Spleen (tissue), 11 donors: ENCODE results near the gene SCN8A. TPM values are rescaled to one million over a fixed set of nuclear protein-coding genes. Genes with fewer than 3 reads are reported as not detected.
A peak's percentile ranks its signal among the peaks of the same experiment; 100 is the strongest.

Source experiments
- DNase-seq: peaks from one replicate; pipeline ENCODE4 v3.0.0-alpha.2; 2020
- H3K27ac ChIP-seq, 8 donors: fragments of 200-600 bp; sonication (generic) in 7 of 8; 1 replicate in 4 of 8; 2 replicates in 4 of 8; pipeline versions ENCODE4 v1.5.0 to v1.8.0; 2016 to 2021; ENCODE audit warnings: inconsistent platforms in 4 of 8, mild to moderate bottlenecking in 4 of 8, moderate library complexity in 1 of 8
- H3K27me3 ChIP-seq, 7 donors: fragments of 200-600 bp; sonication (generic) in 6 of 7; replicated peaks in 1 of 7; 1 replicate in 4 of 7; 2 replicates in 3 of 7; pipeline versions ENCODE4 v1.5.0 to v1.8.0; 2016 to 2021; ENCODE audit warnings: inconsistent platforms in 3 of 7, mild to moderate bottlenecking in 1 of 7
- H3K36me3 ChIP-seq, 6 donors: fragments of 200-600 bp; sonication (generic) in 5 of 6; 1 replicate in 4 of 6; 2 replicates in 2 of 6; pipeline versions ENCODE4 v1.5.0 to v1.8.0; 2016 to 2021; ENCODE audit warnings: inconsistent platforms in 2 of 6
- H3K4me1 ChIP-seq, 6 donors: fragments of 200-600 bp; sonication (generic) in 5 of 6; 1 replicate in 3 of 6; 2 replicates in 3 of 6; pipeline versions ENCODE4 v1.5.0 to v1.8.0; 2016 to 2021; ENCODE audit warnings: inconsistent platforms in 3 of 6
- H3K4me3 ChIP-seq, 8 donors: fragments of 200-600 bp; sonication (generic) in 7 of 8; 1 replicate in 4 of 8; 2 replicates in 4 of 8; pipeline versions ENCODE4 v1.5.0 to v1.8.0; 2016 to 2021; ENCODE audit warnings: inconsistent platforms in 4 of 8, mild to moderate bottlenecking in 4 of 8, moderate library complexity in 2 of 8
- H3K9me3 ChIP-seq, 8 donors: fragments of 200-600 bp; sonication (generic) in 7 of 8; 1 replicate in 4 of 8; 2 replicates in 4 of 8; pipeline versions ENCODE4 v1.5.0 to v1.8.0; 2016 to 2021; ENCODE audit warnings: inconsistent platforms in 4 of 8
- POLR2A ChIP-seq, 3 donors: fragments of 450-650 bp; IDR thresholded peaks; one replicate each; pipeline ENCODE4 v1.5.1; 2017; ENCODE audit warnings: antibody characterized with exemption in 3 of 3, mild to moderate bottlenecking in 1 of 3
- POLR2AphosphoS5 ChIP-seq, 3 donors: sonication (generic); formaldehyde crosslinking; IDR thresholded peaks; one replicate each; pipeline ENCODE4 v1.5.1; 2017; ENCODE audit warnings: antibody characterized with exemption in 3 of 3
- WGBS, 5 donors: extraction: QIAGEN DNeasy Blood & Tissue Kit in 3 of 5; methylation state at CpG; one replicate each; pipeline versions ENCODE4 v1.1.5 to v1.1.7; 2013 to 2018; 5-methylcytosine and 5-hydroxymethylcytosine counted together
- intact Hi-C: fragments of 100-400 bp; cut with DNase I; formaldehyde crosslinking; loops from one replicate; pipeline ENCODE4 v1.15.0; 2023; ENCODE audit warnings: low total_unique reads
- polyA plus RNA-seq, 3 donors: library from polyadenylated mRNA; stranded (reverse); fragments of 200-250 nt; gene quantifications; one replicate each; pipeline ENCODE4 v1.2.1, GENCODE V29; 2013
- total RNA-seq, 7 donors: library from RNA; depleted of rRNA in 3 of 7; stranded (reverse); fragments of >200 nt in 3 of 7; fragmentation: NEBNext Ultra II Directional in 4 of 7; extraction: Animal tissue kit (Norgen Biotek cat#: 25700) in 4 of 7; gene quantifications; one replicate each; pipeline versions ENCODE4 v1.1.0 to v1.2.1, GENCODE V29; 2016 to 2021
- TF ChIP-seq, protein P1 (sequence below), 11 experiments: fragments of 200-600 bp in 7 of 11; fragments of 450-650 bp in 4 of 11; sonication (generic) in 4 of 11; IDR thresholded peaks in 8 of 11; conservative IDR thresholded peaks in 3 of 11; 1 replicate in 7 of 11; 2 replicates in 4 of 11; pipeline versions ENCODE4 v1.4.0 to v1.8.0; 2016 to 2021; ENCODE audit warnings: antibody characterized with exemption in 11 of 11, inconsistent platforms in 4 of 11, mild to moderate bottlenecking in 1 of 11
- donor health status: healthy with polysubstance abuse.
- donor health status: DM: no; HTN: no; CAD: no; lungs with moderate emphysema.
- donor health status: DM: no; HTN: no; CAD: no.
- donor health status: Bipolar disorder and iron deficiency.
- donor health status: healthy.
- donor health status: DM: no; HTN: no; CAD: no.
- donor health status: DM: yes; HTN: yes; CAD: no.

The SCN8A gene
- total and polyA plus RNA-seq, 10 donors, result 0.17 to 4.7 (median 3.0) TPM

DNA sequence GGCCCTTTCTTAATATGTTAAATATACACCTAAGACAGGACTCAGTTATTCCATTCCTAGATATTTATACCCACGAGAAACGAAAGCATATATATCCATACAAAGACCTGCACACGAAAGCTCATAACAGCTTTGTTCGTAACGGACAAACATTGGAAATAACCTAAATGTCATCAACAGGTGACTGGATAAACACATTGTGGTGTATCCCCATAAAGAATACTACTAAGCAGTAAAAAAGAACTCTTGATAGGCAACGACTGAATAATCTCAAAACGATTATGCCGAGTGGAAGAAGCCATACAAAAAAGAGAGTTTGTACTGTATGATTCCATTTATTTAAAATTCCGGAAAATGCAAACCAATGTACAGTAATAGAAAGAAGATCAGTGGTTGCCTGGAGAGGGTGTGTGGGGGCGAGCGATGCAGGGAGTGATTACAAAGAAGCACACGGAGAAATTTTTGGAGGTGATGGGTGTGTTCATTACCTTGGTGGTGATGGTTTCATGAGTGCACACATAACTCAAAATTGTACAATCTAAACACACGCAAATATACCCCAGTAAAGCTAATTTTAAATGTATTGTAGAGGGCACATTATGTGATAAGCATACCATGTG, 1.4 kb upstream of the SCN8A start:
- no peak overlapping the region for H3K27ac ChIP-seq
- intact Hi-C loops, result no loop called here

DNA sequence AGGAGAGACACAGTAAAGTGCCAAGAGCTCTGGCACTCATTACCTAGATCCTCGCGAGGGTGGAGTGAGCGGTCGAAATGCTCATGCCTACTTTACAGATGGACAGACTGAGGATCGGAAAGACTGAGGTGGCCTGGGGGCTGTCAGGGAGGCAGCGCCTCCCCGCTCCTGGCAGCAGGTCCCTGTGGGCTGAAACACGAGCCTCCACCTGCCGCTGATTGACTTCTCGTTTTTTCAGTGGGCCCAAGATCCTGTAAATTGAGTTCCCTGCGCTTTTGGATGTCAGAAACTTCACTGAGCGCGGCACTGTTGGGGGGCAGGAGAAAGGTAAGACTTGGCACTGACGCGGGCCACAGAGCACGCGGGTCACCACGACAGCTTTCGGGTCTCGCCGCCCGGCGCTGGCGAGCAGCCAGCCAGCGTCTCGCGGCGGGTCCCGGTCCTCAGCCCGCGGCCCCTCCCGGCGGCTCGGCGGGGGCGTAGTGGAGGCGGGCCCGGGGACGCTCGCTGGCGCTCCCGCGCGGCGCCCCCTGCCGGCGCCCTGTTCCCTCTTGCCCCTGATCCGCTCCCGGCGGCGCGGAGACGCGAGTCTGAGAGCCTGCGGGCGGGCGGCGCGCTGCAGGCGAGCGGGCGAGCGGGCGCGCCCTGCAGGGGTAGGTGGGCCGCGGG, 552 bp upstream of the SCN8A start:
- WGBS, 5 donors, result 3 to 7% (median 6%) methylated on average over 37 to 67 of the region's 67 CpGs

More for the DNA sequence above, 1.4 kb upstream of the SCN8A start:
- Histone ChIP-seq H3K4me1 (peaks cover 5 to 29% (median 13%) of the 10 kb centered on the region in 6 donors), H3K36me3 (no peaks in the 10 kb centered on the region), H3K27me3 (peaks cover 0 to 80% (median 7%) of the 10 kb centered on the region in 7 donors), H3K9me3 (no peaks in the 10 kb centered on the region), H3K4me3 (peak overlapping the region in 2 of 8 donors; percentile 79 to 87)
- DNase-seq, result no peak
- TF ChIP-seq POLR2A (IDR thresholded peaks at IDR 0.05) (no peak), POLR2AphosphoS5 (IDR thresholded peaks at IDR 0.05) (no peak)
- TF ChIP-seq, protein P1, sequence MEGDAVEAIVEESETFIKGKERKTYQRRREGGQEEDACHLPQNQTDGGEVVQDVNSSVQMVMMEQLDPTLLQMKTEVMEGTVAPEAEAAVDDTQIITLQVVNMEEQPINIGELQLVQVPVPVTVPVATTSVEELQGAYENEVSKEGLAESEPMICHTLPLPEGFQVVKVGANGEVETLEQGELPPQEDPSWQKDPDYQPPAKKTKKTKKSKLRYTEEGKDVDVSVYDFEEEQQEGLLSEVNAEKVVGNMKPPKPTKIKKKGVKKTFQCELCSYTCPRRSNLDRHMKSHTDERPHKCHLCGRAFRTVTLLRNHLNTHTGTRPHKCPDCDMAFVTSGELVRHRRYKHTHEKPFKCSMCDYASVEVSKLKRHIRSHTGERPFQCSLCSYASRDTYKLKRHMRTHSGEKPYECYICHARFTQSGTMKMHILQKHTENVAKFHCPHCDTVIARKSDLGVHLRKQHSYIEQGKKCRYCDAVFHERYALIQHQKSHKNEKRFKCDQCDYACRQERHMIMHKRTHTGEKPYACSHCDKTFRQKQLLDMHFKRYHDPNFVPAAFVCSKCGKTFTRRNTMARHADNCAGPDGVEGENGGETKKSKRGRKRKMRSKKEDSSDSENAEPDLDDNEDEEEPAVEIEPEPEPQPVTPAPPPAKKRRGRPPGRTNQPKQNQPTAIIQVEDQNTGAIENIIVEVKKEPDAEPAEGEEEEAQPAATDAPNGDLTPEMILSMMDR (IDR thresholded peaks at IDR 0.05 in 8 of 11, conservative IDR thresholded peaks at IDR 0.05 in 3 of 11), result no peak
- 84 to 92% (median 89%) methylated on average over 13 of the region's 13 CpGs for WGBS, 5 donors

DNA sequence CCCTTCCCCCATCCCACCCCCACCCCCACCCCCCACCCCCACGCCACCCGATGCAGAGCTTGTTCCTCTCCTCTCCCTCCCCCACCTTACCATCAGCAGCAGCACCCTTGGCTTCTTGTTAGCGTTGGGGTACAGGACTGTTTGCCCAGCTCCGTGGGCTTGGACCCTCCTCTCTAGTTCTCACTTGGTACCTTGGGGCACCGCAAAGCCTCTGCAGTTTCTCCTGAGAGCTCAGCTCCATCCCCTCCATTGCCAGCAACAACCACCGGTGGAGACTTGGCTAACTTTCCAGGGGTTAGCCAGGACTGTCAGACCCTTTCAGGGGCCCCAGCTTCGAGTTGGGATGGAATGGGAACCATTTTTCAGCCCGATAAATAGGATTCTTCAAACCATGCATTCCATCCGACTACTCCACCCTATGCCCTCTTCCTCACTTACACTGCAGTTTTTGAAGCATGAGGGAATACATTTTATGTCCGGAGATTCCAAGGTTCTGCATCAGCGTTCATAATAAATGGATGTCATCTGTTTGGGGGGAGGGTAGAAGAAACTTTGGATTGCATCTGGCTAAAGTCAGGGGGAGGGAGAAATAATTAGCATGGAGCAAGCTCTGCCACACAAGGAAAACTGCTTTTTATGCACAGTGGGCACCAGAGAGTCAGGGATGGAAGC, 1.1 kb downstream of the SCN8A start:
- no peak overlapping the region for H3K27ac ChIP-seq
- intact Hi-C loops, result no loop called here
- no peak for DNase-seq
- 5 to 11% (median 7%) methylated on average over 11 of the region's 11 CpGs for WGBS, 5 donors
- no peaks in the 10 kb centered on the region for H3K36me3 ChIP-seq
- H3K4me3 ChIP-seq, result peak overlapping the region in 2 of 8 donors; percentile 79 to 87
- peaks cover 5 to 29% (median 13%) of the 10 kb centered on the region in 6 donors for H3K4me1 ChIP-seq
- H3K9me3 ChIP-seq, result no peaks in the 10 kb centered on the region
- H3K27me3 ChIP-seq, result peaks cover 0 to 56% (median 4%) of the 10 kb centered on the region in 7 donors
- TF ChIP-seq, protein P1 (IDR thresholded peaks at IDR 0.05 in 8 of 11, conservative IDR thresholded peaks at IDR 0.05 in 3 of 11), result no peak
- TF ChIP-seq POLR2A (IDR thresholded peaks at IDR 0.05) (no peak), POLR2AphosphoS5 (IDR thresholded peaks at IDR 0.05) (no peak)

More for the DNA sequence above, 552 bp upstream of the SCN8A start:
- intact Hi-C loops, result no loop called here
- H3K4me3 ChIP-seq, result peak overlapping the region; percentile 19 to 87 (median 60)
- no peak overlapping the region for H3K27ac ChIP-seq
- H3K9me3 ChIP-seq, result no peaks in the 10 kb centered on the region
- peaks cover 5 to 29% (median 13%) of the 10 kb centered on the region in 6 donors for H3K4me1 ChIP-seq
- H3K27me3 ChIP-seq, result peaks cover 0 to 72% (median 4%) of the 10 kb centered on the region in 7 donors
- TF ChIP-seq, protein P1 (IDR thresholded peaks at IDR 0.05 in 8 of 11, conservative IDR thresholded peaks at IDR 0.05 in 3 of 11), result peak in 7 of 11 experiments; percentile 36 to 78 (median 63)
- no peak for TF ChIP-seq POLR2A (IDR thresholded peaks at IDR 0.05)
- TF ChIP-seq POLR2AphosphoS5 (IDR thresholded peaks at IDR 0.05), result no peak
- no peaks in the 10 kb centered on the region for H3K36me3 ChIP-seq
- DNase-seq, result peak; percentile 90
